Measurements from ENCODE around the gene DCTN4.
A peak's percentile ranks its signal among the peaks of the same experiment; 100 is the strongest.
"Not testable (repeated sequence)": the region's sequence is repeated elsewhere in the genome, so short reads cannot be mapped to it uniquely, and the experiment has no call there.

DCTN4 gene

GRCh38 chr5:150758531-150759333 is at the start of gene DCTN4:
Gene DCTN4 (minus strand): TSS chr5:150759017. CDS start chr5:150758993, 24 bp downstream.
- peak; percentile 91 to 99 for DNase-seq

- DNase-seq, result no peak
Observed at GRCh38 chr5:150804388-150804787, 45.6 kb upstream of the DCTN4 start.

GRCh38 chr5:150801117-150801927 is 42.5 kb upstream of the DCTN4 start:
- peak in 1 of 2 donors; percentile 24 for DNase-seq

- no peak for DNase-seq
Observed at GRCh38 chr5:150797384-150797783, 38.6 kb upstream of the DCTN4 start.

GRCh38 chr5:150794927-150795326 is 36.1 kb upstream of the DCTN4 start:
- no peak for DNase-seq

- DNase-seq, result not testable (repeated sequence)
Observed at GRCh38 chr5:150793423-150793888, 34.6 kb upstream of the DCTN4 start.

GRCh38 chr5:150791536-150791935 is 32.7 kb upstream of the DCTN4 start:
- DNase-seq, result no peak

GRCh38 chr5:150789943-150790611 is 31.3 kb upstream of the DCTN4 start:
- DNase-seq, result peak; percentile 27 to 97

- DNase-seq, result no peak
Observed at GRCh38 chr5:150789450-150789849, 30.6 kb upstream of the DCTN4 start.

- DNase-seq, result no peak
Observed at GRCh38 chr5:150788977-150789376, 30.2 kb upstream of the DCTN4 start.

GRCh38 chr5:150787656-150788055 is 28.8 kb upstream of the DCTN4 start:
- DNase-seq, result peak in 1 of 2 donors; percentile 9

- no peak for DNase-seq
Observed at GRCh38 chr5:150786876-150787275, 28.1 kb upstream of the DCTN4 start.

- DNase-seq, result no peak
Observed at GRCh38 chr5:150785950-150786349, 27.1 kb upstream of the DCTN4 start.

- DNase-seq, result peak in 1 of 2 donors; percentile 95
Observed at GRCh38 chr5:150783422-150783928, 24.7 kb upstream of the DCTN4 start.

- DNase-seq, result no peak
Observed at GRCh38 chr5:150782850-150783249, 24.0 kb upstream of the DCTN4 start.

- DNase-seq, result no peak
Observed at GRCh38 chr5:150781706-150782614, 23.1 kb upstream of the DCTN4 start.

GRCh38 chr5:150780816-150781221 is 22.0 kb upstream of the DCTN4 start:
- DNase-seq, result no peak

GRCh38 chr5:150780187-150780692 is 21.4 kb upstream of the DCTN4 start:
- DNase-seq, result peak in 1 of 2 donors; percentile 84

- no peak for DNase-seq
Observed at GRCh38 chr5:150779397-150780186, 20.8 kb upstream of the DCTN4 start.

- DNase-seq, result peak; percentile 55 to 62
Observed at GRCh38 chr5:150778517-150779396, 19.9 kb upstream of the DCTN4 start, which contains the start of gene SMIM3. Gene SMIM3 (plus strand): TSS chr5:150778757. CDS start chr5:150795441, 16,684 bp downstream.

Data from bone marrow (tissue), 2 donors.